KMS-11 (cell line): Measurements from ENCODE around the gene SH3BP4.

Experiments used
- H2AFZ ChIP-seq: fragments of 200-600 bp; sonication (generic); 2 replicates; pipeline ENCODE4 v1.6.1; 2016; ENCODE audit warnings: antibody characterized with exemption, mixed run types, low read depth
- H3K27ac ChIP-seq: fragments of 200-600 bp; sonication (generic); 2 replicates; pipeline ENCODE4 v1.6.1; 2016; ENCODE audit warnings: mild to moderate bottlenecking, mixed run types
- H3K27me3 ChIP-seq: fragments of 200-600 bp; sonication (generic); 2 replicates; pipeline ENCODE4 v1.6.1; 2017; ENCODE audit warnings: mild to moderate bottlenecking, low read depth, mixed run types, moderate library complexity; ENCODE audit not compliant: insufficient read depth
- H3K36me3 ChIP-seq: fragments of 200-600 bp; sonication (generic); 2 replicates; pipeline ENCODE4 v1.6.1; 2017; ENCODE audit warnings: mild to moderate bottlenecking, mixed run types; ENCODE audit not compliant: insufficient read depth
- H3K4me1 ChIP-seq: fragments of 200-600 bp; sonication (generic); 2 replicates; pipeline ENCODE4 v1.6.1; 2016; ENCODE audit warnings: mild to moderate bottlenecking, low read depth, mixed run types; ENCODE audit not compliant: poor library complexity, severe bottlenecking
- H3K4me2 ChIP-seq: fragments of 200-600 bp; sonication (generic); 2 replicates; pipeline ENCODE4 v1.7.0; 2016; ENCODE audit warnings: mild to moderate bottlenecking, mixed run types
- H3K4me3 ChIP-seq: fragments of 200-600 bp; sonication (generic); IDR thresholded peaks from 2 replicates; pipeline ENCODE4 v1.6.1; 2017; ENCODE audit warnings: low read depth, low read length, mixed read lengths; ENCODE audit not compliant: insufficient read depth
- H3K79me2 ChIP-seq: fragments of 200-600 bp; sonication (generic); 2 replicates; pipeline ENCODE4 v1.6.1; 2016; ENCODE audit warnings: low read depth, mixed run types; ENCODE audit not compliant: insufficient read depth
- H3K9ac ChIP-seq: fragments of 200-600 bp; sonication (generic); 2 replicates; pipeline ENCODE4 v1.6.1; 2016; ENCODE audit warnings: mild to moderate bottlenecking, mixed run types
- H4K20me1 ChIP-seq: fragments of 200-600 bp; sonication (generic); 2 replicates; pipeline ENCODE4 v1.6.1; 2016; ENCODE audit warnings: mild to moderate bottlenecking, mixed run types; ENCODE audit not compliant: insufficient read depth
- TF ChIP-seq, protein P1 (sequence below): fragments of 200-600 bp; sonication (generic); conservative IDR thresholded peaks from 2 replicates; pipeline ENCODE4 v1.6.1; 2017; ENCODE audit warnings: low read depth, mild to moderate bottlenecking, antibody characterized with exemption, low read length, moderate library complexity, mixed read lengths

SH3BP4 gene

DNA sequence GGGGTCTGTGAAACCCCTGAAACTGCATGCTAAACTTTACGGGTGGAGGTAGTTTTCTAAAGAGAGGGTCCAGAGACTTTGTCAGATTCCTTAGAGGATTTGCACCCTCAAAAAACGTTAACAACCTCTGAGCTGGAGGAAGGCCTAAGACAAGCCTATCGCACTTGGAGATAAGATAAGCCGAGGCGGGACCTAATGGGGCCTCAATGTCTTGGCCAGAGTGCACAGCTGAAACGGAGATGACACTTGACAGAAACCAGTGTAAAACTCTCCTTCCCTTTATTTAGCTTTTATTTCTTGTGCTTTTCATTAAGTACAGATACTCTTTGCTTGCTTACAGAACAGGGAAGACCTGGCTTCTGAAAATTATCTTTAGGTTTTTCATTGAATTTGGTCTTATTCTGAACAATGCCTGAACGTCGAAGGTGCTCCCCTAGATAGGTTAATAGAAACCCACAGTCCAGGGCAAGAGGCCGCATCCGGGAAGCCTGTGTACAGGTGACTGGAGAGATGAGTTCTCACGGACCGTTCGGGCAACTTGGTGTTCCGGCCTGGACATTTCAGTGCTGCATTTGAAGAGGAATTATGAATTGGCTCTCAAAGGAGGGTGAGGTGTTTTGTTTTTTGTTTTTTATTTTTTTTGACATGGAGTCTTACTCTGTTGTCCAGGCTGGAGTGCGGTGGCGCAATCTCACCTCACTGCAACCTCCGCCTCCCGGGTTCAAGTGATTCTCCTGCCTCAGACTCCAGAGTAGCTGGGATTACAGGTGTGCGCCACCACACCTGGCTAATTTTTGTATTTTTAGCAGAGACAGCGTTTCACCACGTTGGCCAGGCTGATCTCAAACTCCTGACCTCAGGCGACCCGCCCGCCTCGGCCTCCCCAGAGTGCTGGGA lies 49.7 kb downstream of the SH3BP4 start:
- Histone ChIP-seq H3K9ac (no peak overlapping the region), H3K79me2 (no peaks in the 10 kb centered on the region), H3K27me3 (no peaks in the 10 kb centered on the region), H3K4me3 (no peak overlapping the region), H3K36me3 (no peaks in the 10 kb centered on the region), H3K4me1 (no peaks in the 10 kb centered on the region), H3K4me2 (no peak overlapping the region), H3K27ac (no peak overlapping the region), H4K20me1 (no peaks in the 10 kb centered on the region), H2AFZ (no peak overlapping the region)
- TF ChIP-seq, protein P1, sequence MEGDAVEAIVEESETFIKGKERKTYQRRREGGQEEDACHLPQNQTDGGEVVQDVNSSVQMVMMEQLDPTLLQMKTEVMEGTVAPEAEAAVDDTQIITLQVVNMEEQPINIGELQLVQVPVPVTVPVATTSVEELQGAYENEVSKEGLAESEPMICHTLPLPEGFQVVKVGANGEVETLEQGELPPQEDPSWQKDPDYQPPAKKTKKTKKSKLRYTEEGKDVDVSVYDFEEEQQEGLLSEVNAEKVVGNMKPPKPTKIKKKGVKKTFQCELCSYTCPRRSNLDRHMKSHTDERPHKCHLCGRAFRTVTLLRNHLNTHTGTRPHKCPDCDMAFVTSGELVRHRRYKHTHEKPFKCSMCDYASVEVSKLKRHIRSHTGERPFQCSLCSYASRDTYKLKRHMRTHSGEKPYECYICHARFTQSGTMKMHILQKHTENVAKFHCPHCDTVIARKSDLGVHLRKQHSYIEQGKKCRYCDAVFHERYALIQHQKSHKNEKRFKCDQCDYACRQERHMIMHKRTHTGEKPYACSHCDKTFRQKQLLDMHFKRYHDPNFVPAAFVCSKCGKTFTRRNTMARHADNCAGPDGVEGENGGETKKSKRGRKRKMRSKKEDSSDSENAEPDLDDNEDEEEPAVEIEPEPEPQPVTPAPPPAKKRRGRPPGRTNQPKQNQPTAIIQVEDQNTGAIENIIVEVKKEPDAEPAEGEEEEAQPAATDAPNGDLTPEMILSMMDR, result no peak

DNA sequence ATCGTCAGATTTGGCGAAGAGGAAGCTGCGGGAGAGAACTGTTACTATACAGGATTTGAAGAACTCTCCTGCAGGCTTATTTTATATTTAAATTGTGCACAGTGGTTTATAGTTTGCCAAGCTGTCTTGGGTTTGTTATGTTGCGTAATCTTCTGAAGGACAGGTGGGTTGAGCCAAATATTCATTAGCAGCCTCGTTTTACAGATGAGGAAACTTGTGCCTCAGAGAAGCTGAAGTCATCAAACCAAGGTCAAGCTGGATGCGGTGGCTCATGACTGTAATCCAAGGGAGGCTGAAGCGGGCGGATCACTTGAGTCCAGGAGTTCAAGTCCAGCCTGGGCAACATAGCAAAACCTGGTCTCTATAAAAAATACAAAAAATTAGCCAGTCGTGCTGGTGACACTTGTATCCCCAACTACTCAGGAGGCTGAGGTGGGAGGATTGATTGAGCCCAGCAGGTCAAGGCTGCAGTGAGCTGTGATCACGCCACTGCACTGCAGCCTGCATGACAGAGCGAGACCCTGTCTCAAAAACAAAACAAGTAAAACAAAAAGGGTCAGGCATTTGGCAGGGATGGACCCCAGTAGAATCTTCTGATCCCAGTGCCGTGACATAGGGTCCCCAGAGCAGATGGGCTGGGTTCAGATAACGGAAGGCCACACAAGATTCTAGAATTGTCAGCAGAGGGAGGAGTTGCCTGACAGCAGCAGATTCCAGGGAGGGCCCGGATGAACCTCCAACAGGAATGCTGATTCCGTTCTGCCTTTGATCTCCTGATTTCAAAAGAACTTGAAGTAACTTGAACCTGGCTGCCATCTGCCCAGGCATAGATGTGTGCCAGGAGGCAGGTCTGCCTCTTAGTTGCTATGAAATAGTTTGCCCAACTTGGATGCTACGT lies 50.6 kb downstream of the SH3BP4 start:
- no peaks in the 10 kb centered on the region for H3K79me2 ChIP-seq
- TF ChIP-seq, protein P1, result no peak
- H4K20me1 ChIP-seq, result no peaks in the 10 kb centered on the region
- no peak overlapping the region for H2AFZ ChIP-seq
- H3K27ac ChIP-seq, result no peak overlapping the region
- no peaks in the 10 kb centered on the region for H3K36me3 ChIP-seq
- no peak overlapping the region for H3K9ac ChIP-seq
- no peak overlapping the region for H3K4me3 ChIP-seq
- H3K27me3 ChIP-seq, result no peaks in the 10 kb centered on the region
- H3K4me2 ChIP-seq, result no peak overlapping the region
- no peaks in the 10 kb centered on the region for H3K4me1 ChIP-seq

DNA sequence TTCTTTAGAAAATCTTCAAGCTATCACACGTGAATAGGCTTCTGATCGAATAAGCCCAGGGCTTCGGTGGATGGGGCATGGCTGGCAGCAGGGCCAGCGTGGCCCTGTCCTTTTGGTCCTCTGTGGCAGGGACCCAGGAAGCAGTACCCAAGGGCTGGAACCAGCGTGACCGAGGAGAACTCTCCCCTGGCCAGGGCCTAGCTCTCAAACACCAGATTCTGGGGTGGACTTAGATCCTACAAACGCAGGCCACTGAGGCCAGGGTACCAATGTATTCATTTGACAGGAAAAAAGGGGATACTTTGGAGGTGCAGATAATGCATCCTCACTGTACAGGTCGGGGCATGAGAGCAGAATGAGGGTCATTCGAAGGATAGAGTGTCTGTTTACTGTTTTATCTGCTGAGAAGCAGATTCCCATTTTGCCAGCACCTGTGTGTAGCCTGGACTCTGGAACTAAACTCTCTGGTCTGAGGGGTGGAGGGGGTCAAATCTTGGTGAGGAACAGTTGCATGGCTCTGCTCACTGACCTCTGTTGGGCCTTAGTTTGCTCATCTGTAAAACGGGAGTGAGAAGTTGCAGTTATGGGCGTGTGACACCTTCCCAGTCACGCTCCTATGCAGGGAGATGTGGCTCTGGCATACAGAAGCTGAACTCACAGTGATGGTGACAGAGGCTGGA lies 51.4 kb downstream of the SH3BP4 start:
- Histone ChIP-seq H3K9ac (no peak overlapping the region), H3K79me2 (no peaks in the 10 kb centered on the region), H3K27me3 (no peaks in the 10 kb centered on the region), H3K27ac (no peak overlapping the region), H4K20me1 (no peaks in the 10 kb centered on the region), H3K4me2 (no peak overlapping the region), H2AFZ (no peak overlapping the region), H3K4me3 (no peak overlapping the region), H3K4me1 (no peaks in the 10 kb centered on the region), H3K36me3 (no peaks in the 10 kb centered on the region)
- TF ChIP-seq, protein P1, result no peak

DNA sequence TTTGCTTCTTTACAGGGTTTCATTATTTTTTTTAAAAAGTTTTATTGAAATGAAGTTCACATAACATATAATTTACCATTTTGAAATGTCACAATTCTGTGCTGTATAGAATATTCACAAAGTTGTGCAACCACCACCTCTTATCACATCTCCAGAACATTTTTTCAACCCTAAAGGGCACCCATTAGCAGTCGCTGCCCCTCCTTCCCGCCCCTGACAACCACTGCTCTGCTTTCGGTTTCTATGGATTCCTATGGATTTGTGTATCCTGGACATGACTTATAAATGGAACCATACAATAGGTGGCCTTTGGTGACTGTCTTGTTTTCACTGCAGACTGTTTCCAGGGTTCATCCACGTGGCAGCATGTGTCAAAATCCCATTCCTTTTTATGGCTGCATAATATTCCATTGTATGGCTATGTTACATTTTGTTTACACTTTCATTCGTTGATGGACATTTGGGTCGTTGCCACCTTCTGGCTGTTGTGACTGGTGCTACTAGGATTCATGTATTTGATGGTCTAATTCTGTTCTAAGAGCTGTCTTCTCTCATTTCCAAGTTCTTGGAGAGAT lies 52.6 kb downstream of the SH3BP4 start:
- Histone ChIP-seq H3K36me3 (no peaks in the 10 kb centered on the region), H3K27me3 (no peaks in the 10 kb centered on the region), H3K9ac (no peak overlapping the region), H3K4me2 (no peak overlapping the region), H3K4me3 (no peak overlapping the region), H3K27ac (no peak overlapping the region), H3K79me2 (no peaks in the 10 kb centered on the region), H3K4me1 (no peaks in the 10 kb centered on the region), H2AFZ (no peak overlapping the region), H4K20me1 (no peaks in the 10 kb centered on the region)
- TF ChIP-seq, protein P1, result no peak
